ENCODE measurements around the gene PRKAR1B. TPM values are rescaled to one million over a fixed set of nuclear protein-coding genes. Genes with fewer than 3 reads are reported as not detected.

The PRKAR1B gene
- total and polyA plus RNA-seq, 4 experiments from 2014 or later, result 6.5 to 16.6 (median 13.7) TPM

GRCh38 chr7:567305-567883 lies 159.7 kb downstream of the PRKAR1B start:
- Mint-ChIP-seq H3K9me3 (no peaks in the 10 kb centered on the region), H3K27ac (no peak overlapping the region), H3K4me3 (no peak overlapping the region), H3K4me1 (peaks cover 0 to 4% (median 2%) of the 10 kb centered on the region in 4 donors), H3K27me3 (no peaks in the 10 kb centered on the region), H3K36me3 (peaks cover 0 to 3% of the 10 kb centered on the region in 2 donors)
- ChIA-PET CTCF (ENCODE audit: partially characterized antibody) (no interaction called here), POLR2A (ENCODE audit: partially characterized antibody) (no interaction called here)
- no peak overlapping the region for H3K27ac ChIP-seq (ENCODE audit: low read depth, low read length)
- intact Hi-C loops (cut with micrococcal nuclease), result no loop called here
- no peaks in the 10 kb centered on the region for H3K9me3 ChIP-seq (ENCODE audit: control insufficient read depth in 1 of 2, low read length in 2 of 2)
- H3K4me1 ChIP-seq (ENCODE audit: insufficient read depth, low read length), result no peaks in the 10 kb centered on the region
- no peak for DNase-seq
- H3K36me3 ChIP-seq (ENCODE audit: insufficient read depth, low read length), result no peaks in the 10 kb centered on the region
- H3K27me3 ChIP-seq (ENCODE audit: insufficient read depth, low read length), result no peaks in the 10 kb centered on the region
- H3K4me3 ChIP-seq (ENCODE audit: low read length in 2 of 2), result no peak overlapping the region

GRCh38 chr7:566100-566499 lies 161.0 kb downstream of the PRKAR1B start:
- H3K4me3 ChIP-seq (ENCODE audit: low read length in 2 of 2), result no peak overlapping the region
- ChIA-PET POLR2A (ENCODE audit: partially characterized antibody) (no interaction called here), CTCF (ENCODE audit: partially characterized antibody) (no interaction called here)
- Mint-ChIP-seq H3K9me3 (no peaks in the 10 kb centered on the region), H3K36me3 (peaks cover 0 to 3% of the 10 kb centered on the region in 2 donors), H3K27ac (no peak overlapping the region), H3K27me3 (no peaks in the 10 kb centered on the region), H3K4me3 (no peak overlapping the region), H3K4me1 (peaks cover 0 to 6% (median 2%) of the 10 kb centered on the region in 4 donors)
- H3K9me3 ChIP-seq (ENCODE audit: control insufficient read depth in 1 of 2, low read length in 2 of 2), result no peaks in the 10 kb centered on the region
- intact Hi-C loops (cut with micrococcal nuclease), result no loop called here
- no peaks in the 10 kb centered on the region for H3K36me3 ChIP-seq (ENCODE audit: insufficient read depth, low read length)
- no peaks in the 10 kb centered on the region for H3K27me3 ChIP-seq (ENCODE audit: insufficient read depth, low read length)
- H3K27ac ChIP-seq (ENCODE audit: low read depth, low read length), result no peak overlapping the region
- H3K4me1 ChIP-seq (ENCODE audit: insufficient read depth, low read length), result no peaks in the 10 kb centered on the region
- DNase-seq, result no peak

GRCh38 chr7:564176-564865 lies 162.8 kb downstream of the PRKAR1B start:
- no peak overlapping the region for H3K27ac Mint-ChIP-seq
- POLR2A ChIA-PET (ENCODE audit: partially characterized antibody), result no interaction called here
- intact Hi-C loops (cut with micrococcal nuclease), result no loop called here

GRCh38 chr7:563629-564170 lies 163.4 kb downstream of the PRKAR1B start:
- ChIA-PET POLR2A (ENCODE audit: partially characterized antibody) (no interaction called here), CTCF (ENCODE audit: partially characterized antibody) (interaction anchor here (1.3 kb wide), 1 partner anchor 22 kb away, joined by 3 read pairs; no protein-coding TSS in a partner anchor)
- Mint-ChIP-seq H3K9me3 (no peaks in the 10 kb centered on the region), H3K4me1 (peaks cover 0 to 6% (median 3%) of the 10 kb centered on the region in 4 donors), H3K36me3 (peaks cover 0 to 3% of the 10 kb centered on the region in 2 donors), H3K27me3 (no peaks in the 10 kb centered on the region), H3K27ac (no peak overlapping the region), H3K4me3 (no peak overlapping the region)
- intact Hi-C loops (cut with micrococcal nuclease), result no loop called here
- no peak for DNase-seq
- Histone ChIP-seq H3K36me3 (ENCODE audit: insufficient read depth, low read length) (no peaks in the 10 kb centered on the region), H3K9me3 (ENCODE audit: control insufficient read depth in 1 of 2, low read length in 2 of 2) (no peaks in the 10 kb centered on the region), H3K4me1 (ENCODE audit: insufficient read depth, low read length) (no peaks in the 10 kb centered on the region), H3K4me3 (ENCODE audit: low read length in 2 of 2) (no peak overlapping the region), H3K27me3 (ENCODE audit: insufficient read depth, low read length) (no peaks in the 10 kb centered on the region), H3K27ac (ENCODE audit: low read depth, low read length) (no peak overlapping the region)

More at GRCh38 chr7:564176-564865, 162.8 kb downstream of the PRKAR1B start:
- Histone ChIP-seq H3K9me3 (ENCODE audit: control insufficient read depth in 1 of 2, low read length in 2 of 2) (no peaks in the 10 kb centered on the region), H3K4me3 (ENCODE audit: low read length in 2 of 2) (no peak overlapping the region), H3K27me3 (ENCODE audit: insufficient read depth, low read length) (no peaks in the 10 kb centered on the region), H3K36me3 (ENCODE audit: insufficient read depth, low read length) (no peaks in the 10 kb centered on the region), H3K4me1 (ENCODE audit: insufficient read depth, low read length) (no peaks in the 10 kb centered on the region), H3K27ac (ENCODE audit: low read depth, low read length) (no peak overlapping the region)
- peaks cover 0 to 6% (median 3%) of the 10 kb centered on the region in 4 donors for H3K4me1 Mint-ChIP-seq
- H3K9me3 Mint-ChIP-seq, result no peaks in the 10 kb centered on the region
- peaks cover 0 to 3% of the 10 kb centered on the region in 2 donors for H3K36me3 Mint-ChIP-seq
- CTCF ChIA-PET (ENCODE audit: partially characterized antibody), result no interaction called here
- no peaks in the 10 kb centered on the region for H3K27me3 Mint-ChIP-seq
- no peak overlapping the region for H3K4me3 Mint-ChIP-seq
- DNase-seq, result no peak

GRCh38 chr7:562789-563628 lies 164.1 kb downstream of the PRKAR1B start:
- Mint-ChIP-seq H3K9me3 (no peaks in the 10 kb centered on the region), H3K27ac (peak overlapping the region in 2 of 7 donors; percentile 30 to 68), H3K36me3 (peaks cover 0 to 3% of the 10 kb centered on the region in 2 donors), H3K4me3 (no peak overlapping the region), H3K4me1 (peaks cover 0 to 6% (median 3%) of the 10 kb centered on the region in 4 donors), H3K27me3 (no peaks in the 10 kb centered on the region)
- CTCF ChIA-PET (ENCODE audit: partially characterized antibody), result interaction anchor here (1.3 kb wide), 1 partner anchor 21 kb away, joined by 3 read pairs; no protein-coding TSS in a partner anchor
- H3K36me3 ChIP-seq (ENCODE audit: insufficient read depth, low read length), result no peaks in the 10 kb centered on the region
- DNase-seq, result no peak
- H3K27me3 ChIP-seq (ENCODE audit: insufficient read depth, low read length), result no peaks in the 10 kb centered on the region
- no peak overlapping the region for H3K4me3 ChIP-seq (ENCODE audit: low read length in 2 of 2)
- no peaks in the 10 kb centered on the region for H3K4me1 ChIP-seq (ENCODE audit: insufficient read depth, low read length)
- intact Hi-C loops (cut with micrococcal nuclease), result no loop called here
- no peaks in the 10 kb centered on the region for H3K9me3 ChIP-seq (ENCODE audit: control insufficient read depth in 1 of 2, low read length in 2 of 2)
- no peak overlapping the region for H3K27ac ChIP-seq (ENCODE audit: low read depth, low read length)
- POLR2A ChIA-PET (ENCODE audit: partially characterized antibody), result no interaction called here

- no peaks in the 10 kb centered on the region for H3K9me3 ChIP-seq (ENCODE audit: control insufficient read depth in 1 of 2, low read length in 2 of 2)
- no peaks in the 10 kb centered on the region for H3K36me3 ChIP-seq (ENCODE audit: insufficient read depth, low read length)
- H3K4me3 ChIP-seq (ENCODE audit: low read length in 2 of 2), result no peak overlapping the region
- no peaks in the 10 kb centered on the region for H3K4me1 ChIP-seq (ENCODE audit: insufficient read depth, low read length)
- H3K27me3 ChIP-seq (ENCODE audit: insufficient read depth, low read length), result no peaks in the 10 kb centered on the region
- Mint-ChIP-seq H3K4me1 (peaks cover 0 to 6% (median 3%) of the 10 kb centered on the region in 4 donors), H3K27me3 (no peaks in the 10 kb centered on the region), H3K9me3 (no peaks in the 10 kb centered on the region), H3K36me3 (peaks cover 0 to 3% of the 10 kb centered on the region in 2 donors), H3K4me3 (no peak overlapping the region), H3K27ac (peak overlapping the region in 2 of 7 donors; percentile 30)
- H3K27ac ChIP-seq (ENCODE audit: low read depth, low read length), result no peak overlapping the region
- no peak for DNase-seq
- intact Hi-C loops (cut with micrococcal nuclease), result no loop called here
- ChIA-PET CTCF (ENCODE audit: partially characterized antibody) (interaction anchor here (1.3 kb wide), 1 partner anchor 21 kb away, joined by 3 read pairs; no protein-coding TSS in a partner anchor), POLR2A (ENCODE audit: partially characterized antibody) (no interaction called here)
Observed at GRCh38 chr7:562374-562675, 164.8 kb downstream of the PRKAR1B start.

Data from CD4-positive, alpha-beta memory T cell (primary cell).